GM10266 (cell line): Measurements from ENCODE around the gene PDE4B.
"Not testable (repeated sequence)": the region's sequence is repeated elsewhere in the genome, so short reads cannot be mapped to it uniquely, and the experiment has no call there.

ENCODE experiments used
- DNase-seq: peaks from one replicate; pipeline ENCODE4 v3.0.0; 2012; ENCODE audit errors: extremely low spot score
- TF ChIP-seq, protein P1 (sequence below): IDR thresholded peaks from 2 replicates; pipeline ENCODE4 v1.5.1; 2012; ENCODE audit warnings: mild to moderate bottlenecking, low read depth; ENCODE audit not compliant: control insufficient read depth, insufficient read depth; ENCODE audit errors: missing control alignments

Gene PDE4B

DNA sequence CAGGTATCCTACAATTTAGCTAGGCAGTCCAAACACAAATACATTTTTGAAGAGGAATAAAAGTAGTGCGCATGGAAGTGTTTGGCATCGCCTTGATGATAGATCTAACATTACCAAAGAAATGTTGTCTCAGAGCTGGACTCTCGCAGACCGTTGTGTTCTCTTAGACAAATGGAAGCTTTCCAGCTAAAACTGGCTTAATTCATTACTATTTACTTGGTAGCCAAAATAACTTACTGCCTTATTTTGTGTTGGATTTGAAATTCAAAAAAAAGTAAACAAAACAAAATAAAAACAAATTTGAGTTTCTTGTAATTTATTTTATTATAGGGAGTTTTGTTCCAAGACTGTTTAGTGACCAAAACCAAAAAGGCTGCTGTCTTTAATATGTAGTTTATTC, 51.6 kb downstream of the PDE4B start:
- TF ChIP-seq, protein P1, sequence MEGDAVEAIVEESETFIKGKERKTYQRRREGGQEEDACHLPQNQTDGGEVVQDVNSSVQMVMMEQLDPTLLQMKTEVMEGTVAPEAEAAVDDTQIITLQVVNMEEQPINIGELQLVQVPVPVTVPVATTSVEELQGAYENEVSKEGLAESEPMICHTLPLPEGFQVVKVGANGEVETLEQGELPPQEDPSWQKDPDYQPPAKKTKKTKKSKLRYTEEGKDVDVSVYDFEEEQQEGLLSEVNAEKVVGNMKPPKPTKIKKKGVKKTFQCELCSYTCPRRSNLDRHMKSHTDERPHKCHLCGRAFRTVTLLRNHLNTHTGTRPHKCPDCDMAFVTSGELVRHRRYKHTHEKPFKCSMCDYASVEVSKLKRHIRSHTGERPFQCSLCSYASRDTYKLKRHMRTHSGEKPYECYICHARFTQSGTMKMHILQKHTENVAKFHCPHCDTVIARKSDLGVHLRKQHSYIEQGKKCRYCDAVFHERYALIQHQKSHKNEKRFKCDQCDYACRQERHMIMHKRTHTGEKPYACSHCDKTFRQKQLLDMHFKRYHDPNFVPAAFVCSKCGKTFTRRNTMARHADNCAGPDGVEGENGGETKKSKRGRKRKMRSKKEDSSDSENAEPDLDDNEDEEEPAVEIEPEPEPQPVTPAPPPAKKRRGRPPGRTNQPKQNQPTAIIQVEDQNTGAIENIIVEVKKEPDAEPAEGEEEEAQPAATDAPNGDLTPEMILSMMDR: no peak
- DNase-seq: no peak

DNA sequence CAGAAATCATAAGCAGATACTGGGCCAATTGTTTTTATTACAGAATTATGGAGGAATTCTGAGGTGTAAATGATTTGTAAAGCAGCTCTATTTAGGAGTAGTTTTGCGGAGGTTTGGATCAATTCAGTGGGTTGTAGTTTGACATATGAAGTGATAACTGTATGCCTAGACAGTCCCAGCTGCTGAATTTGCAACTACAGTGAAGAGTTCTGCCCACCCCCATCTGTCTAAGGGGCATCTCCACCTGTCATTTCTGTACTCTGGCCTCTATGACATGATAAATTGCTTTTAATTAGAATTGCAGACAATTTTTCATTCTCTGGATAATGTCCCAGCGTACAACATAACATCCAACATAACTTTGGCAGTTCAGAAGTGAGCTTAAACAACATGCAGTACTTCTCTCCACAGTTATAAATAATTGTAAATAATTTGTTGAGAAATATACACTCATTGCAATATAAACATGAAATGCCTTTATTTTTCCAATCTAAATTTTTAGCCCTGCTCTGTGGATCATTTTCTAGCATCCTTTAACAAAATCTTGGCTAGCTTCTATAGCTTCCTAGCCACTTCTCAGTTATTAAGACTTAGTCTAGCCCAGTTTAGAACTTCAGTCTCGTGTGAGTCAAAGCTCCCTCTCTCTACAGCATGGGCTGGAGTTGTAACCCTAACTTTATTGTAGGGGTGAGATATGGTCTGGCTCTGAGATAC, 52.3 kb downstream of the PDE4B start:
- DNase-seq: no peak
- TF ChIP-seq, protein P1: no peak

DNA sequence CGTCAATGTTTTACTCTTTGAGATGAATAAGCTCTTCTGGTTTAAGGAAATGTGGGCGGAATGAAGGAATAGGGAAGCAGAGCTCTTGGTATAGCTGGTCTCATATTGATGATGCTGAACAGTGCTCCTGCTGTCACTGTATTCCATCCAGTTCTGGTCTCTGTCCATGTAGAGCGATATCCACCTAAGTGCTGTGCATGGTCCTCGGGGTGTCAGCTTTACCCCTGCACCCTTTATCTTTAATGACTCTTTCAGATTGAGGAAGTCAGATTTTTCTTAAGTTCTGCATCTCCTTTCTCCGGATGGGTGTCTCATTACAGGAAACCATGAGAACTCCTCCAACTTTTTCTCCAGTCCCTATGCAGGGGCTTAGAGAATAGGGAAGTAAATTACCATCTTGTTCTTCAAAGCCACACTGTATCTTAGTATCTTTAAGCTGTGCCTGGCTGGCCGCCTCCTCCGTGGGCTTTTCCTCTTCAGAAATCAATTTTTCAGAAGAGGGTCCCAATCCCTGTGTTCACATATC, 52.9 kb downstream of the PDE4B start:
- DNase-seq: no peak
- TF ChIP-seq, protein P1: no peak

DNA sequence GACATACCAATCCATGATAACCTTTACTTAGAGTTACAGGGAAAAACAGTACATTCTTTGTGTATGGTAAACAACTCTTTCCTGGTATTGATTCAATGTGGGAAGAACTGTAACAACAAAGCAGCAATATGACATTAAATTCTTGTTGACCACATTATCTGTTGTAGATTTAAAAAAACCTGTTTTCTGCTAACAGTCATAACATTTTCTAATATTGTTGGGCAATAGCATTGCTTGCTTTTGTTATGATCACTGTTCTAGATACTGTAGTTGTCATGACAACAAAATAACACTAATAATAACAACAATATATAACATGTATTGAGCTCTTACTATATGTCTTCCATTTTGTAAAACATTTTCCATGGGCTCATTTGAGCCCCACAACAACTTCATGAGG, 54.2 kb downstream of the PDE4B start:
- DNase-seq: no peak
- TF ChIP-seq, protein P1: no peak

DNA sequence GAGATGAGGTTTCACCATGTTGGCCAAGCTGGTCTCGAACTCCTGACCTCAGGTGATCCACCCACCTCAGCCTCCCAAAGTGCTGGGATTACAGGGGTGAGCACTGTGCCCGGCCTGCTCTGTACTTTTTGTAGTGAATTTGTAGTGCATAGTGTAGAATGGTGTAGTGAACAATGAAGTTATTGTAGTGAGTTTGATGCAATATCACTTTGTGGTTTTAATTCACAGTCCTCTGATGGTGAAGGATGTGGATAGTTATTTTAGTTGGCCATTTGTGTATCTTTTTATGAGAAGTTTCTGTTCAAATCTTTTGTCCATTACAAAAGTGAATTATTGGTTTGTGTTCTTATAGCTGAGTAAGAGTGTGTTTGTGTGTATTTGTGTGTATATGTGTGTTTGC, 57.6 kb downstream of the PDE4B start:
- no peak for DNase-seq
- TF ChIP-seq, protein P1: no peak

DNA sequence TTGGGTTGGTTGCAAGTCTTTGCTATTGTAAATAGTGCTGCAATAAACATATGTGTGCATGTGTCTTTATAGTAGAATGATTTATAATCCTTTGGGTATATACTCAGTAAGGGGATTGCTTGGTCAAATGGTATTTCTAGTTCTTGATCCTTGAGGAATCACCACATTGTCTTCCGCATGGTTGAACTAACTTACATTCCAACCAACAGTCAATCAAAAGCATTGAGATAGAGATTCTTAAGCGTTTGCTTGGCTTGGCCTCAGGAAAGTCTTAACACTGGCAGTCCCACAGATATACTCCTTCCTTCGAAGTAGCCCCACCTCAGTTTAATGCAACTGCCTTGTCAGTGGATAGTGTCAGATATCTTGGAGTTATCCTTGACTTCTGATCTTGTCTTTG, 63.9 kb downstream of the PDE4B start:
- not testable (repeated sequence) for DNase-seq

DNA sequence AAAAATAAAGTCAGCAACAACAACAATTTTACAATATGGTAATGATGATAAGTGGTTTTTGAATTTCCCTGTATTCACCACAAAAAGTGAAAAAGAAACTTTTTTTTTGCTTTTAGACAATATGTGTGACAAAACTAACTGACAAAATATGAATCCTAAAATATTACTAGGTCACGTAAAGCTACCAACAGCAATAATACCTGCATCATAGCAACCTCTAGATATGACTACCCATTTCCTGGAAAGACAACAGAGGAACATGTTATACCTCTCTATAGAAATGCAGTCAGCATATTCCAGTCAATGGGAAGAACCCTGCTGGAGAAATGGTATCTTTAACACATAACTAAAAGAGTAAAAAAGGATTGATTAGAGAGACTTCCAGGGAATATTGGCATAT, 73.7 kb downstream of the PDE4B start:
- TF ChIP-seq, protein P1: no peak
- no peak for DNase-seq
